Upper lobe of left lung (tissue), 4 donors: ENCODE results near the gene NR2F1-AS1.

Source experiments
- EP300 ChIP-seq, 4 donors: sonication (generic); formaldehyde crosslinking; IDR thresholded peaks; one replicate each; pipeline ENCODE4 v1.5.1; 2017; ENCODE audit warnings: antibody characterized with exemption in 4 of 4, control low read depth in 2 of 4
- POLR2A ChIP-seq, 4 donors: fragments of 450-650 bp; IDR thresholded peaks; one replicate each; pipeline ENCODE4 v1.5.1; 2016 to 2017; ENCODE audit warnings: antibody characterized with exemption in 4 of 4, mild to moderate bottlenecking in 2 of 4
- POLR2AphosphoS5 ChIP-seq, 2 donors: sonication (generic); formaldehyde crosslinking; IDR thresholded peaks; one replicate each; pipeline ENCODE4 v1.5.1; 2017; ENCODE audit warnings: antibody characterized with exemption in 2 of 2

GRCh38 chr5:93401634-93402213, 179.3 kb downstream of the NR2F1-AS1 start:
- no peak for TF ChIP-seq POLR2AphosphoS5 (IDR thresholded peaks at IDR 0.05)
- TF ChIP-seq POLR2A (IDR thresholded peaks at IDR 0.05): no peak
- no peak for TF ChIP-seq EP300 (IDR thresholded peaks at IDR 0.05)
